K562 (cell line): ENCODE measurements around the gene GLT6D1. TPM values are rescaled to one million over a fixed set of nuclear protein-coding genes. Genes with fewer than 3 reads are reported as not detected.

Experiments
- ATAC-seq: fragments of 200-7000 bp; cut with Tn5 transposase; 3 replicates; pipeline ENCODE4 v1.9.1; 2020; ENCODE audit warnings: moderate library complexity
- BruUV-seq: library from RNA; stranded (reverse); fragments of 400-500 nt; replicated peaks from 2 replicates; lab custom pipeline; 2021; lab: Mats Ljungman, UMichigan
- CTCF ChIA-PET: fragments of 300-600 bp; formaldehyde crosslinking; extraction: SDS; loops from one replicate; lab custom pipeline; 2021; ENCODE audit warnings: low intra/inter-chr PET ratio; lab: Yijun Ruan, JAX
- POLR2A ChIA-PET: fragments of 300-600, 350-650 bp; sonication (Branson Sonifier 250); formaldehyde crosslinking; extraction: SDS; loops from one replicate; lab custom pipeline; 2021; ENCODE audit warnings: antibody characterized with exemption, inconsistent platforms; lab: Yijun Ruan, JAX
- DNase-seq, 4 experiments: peaks; one replicate each; pipeline versions ENCODE4 v3.0.0 to v3.0.0-alpha.2; 2011 to 2018; ENCODE audit warnings: low spot score in 3 of 4, mixed read lengths in 3 of 4; ENCODE audit errors: extremely low read depth in 1 of 4
- FAIRE-seq: peaks from 2 replicates; lab custom pipeline; 2011; peaks lifted over from hg19 to GRCh38; lab: Jason Lieb, UNC
- H2AFZ ChIP-seq: 2 replicates; pipeline ENCODE4 v1.6.0; 2011; ENCODE audit warnings: low read depth, low read length, control low read depth, inconsistent platforms
- H3K27ac ChIP-seq: fragments of 200-600 bp; 3 replicates; pipeline ENCODE4 v1.8.0; 2011; ENCODE audit warnings: low read depth, mild to moderate bottlenecking, control low read depth, inconsistent platforms, low read length, moderate library complexity, mixed read lengths; ENCODE audit errors: extremely low read depth
- H3K27me3 ChIP-seq, 2 experiments: fragments of 300-600 bp in 1 of 2; 2 replicates in 1 of 2; 3 replicates in 1 of 2; pipeline versions ENCODE4 v1.6.0 to v1.8.0; 2011; ENCODE audit warnings: inconsistent platforms in 2 of 2, low read length in 2 of 2, mild to moderate bottlenecking in 1 of 2, mixed read lengths in 1 of 2, moderate library complexity in 1 of 2; ENCODE audit not compliant: control insufficient read depth in 2 of 2, insufficient read depth in 2 of 2
- H3K36me3 ChIP-seq: fragments of 300-600 bp; 3 replicates; pipeline ENCODE4 v1.8.0; 2011; ENCODE audit warnings: mild to moderate bottlenecking, low read length, inconsistent platforms; ENCODE audit not compliant: control insufficient read depth, insufficient read depth
- H3K4me1 ChIP-seq, 2 experiments: fragments of 200-600 bp in 1 of 2; replicated peaks in 1 of 2; 2 replicates in 1 of 2; 3 replicates in 1 of 2; pipeline versions ENCODE4 v1.5.1 to v1.8.0; 2011; ENCODE audit warnings: inconsistent platforms in 2 of 2, low read length in 2 of 2, mild to moderate bottlenecking in 1 of 2, mixed read lengths in 1 of 2, moderate library complexity in 1 of 2; ENCODE audit not compliant: control insufficient read depth in 2 of 2, insufficient read depth in 2 of 2
- H3K4me2 ChIP-seq: 2 replicates; pipeline ENCODE4 v1.6.1; 2011; ENCODE audit warnings: low read length, control low read depth, inconsistent platforms, mixed read lengths; ENCODE audit not compliant: insufficient read depth
- H3K4me3 ChIP-seq: fragments of 200-600 bp; sonication (generic), shearing (Covaris generic); 2 replicates; pipeline ENCODE4 v1.5.1; 2016; ENCODE audit warnings: control low read depth, inconsistent platforms
- H3K79me2 ChIP-seq: fragments of 200-600 bp; 3 replicates; pipeline ENCODE4 v1.8.0; 2011; ENCODE audit warnings: low read length, inconsistent platforms; ENCODE audit not compliant: control insufficient read depth, insufficient read depth
- H3K9ac ChIP-seq, 2 experiments: 2 replicates each; pipeline versions ENCODE4 v1.6.0 to v1.6.1; 2011; ENCODE audit warnings: low read depth in 2 of 2, low read length in 2 of 2, control low read depth in 1 of 2, inconsistent platforms in 1 of 2, mild to moderate bottlenecking in 1 of 2, mixed read lengths in 1 of 2; ENCODE audit not compliant: insufficient read depth in 1 of 2
- H3K9me1 ChIP-seq: one replicate; pipeline ENCODE4 v1.6.0; 2011; ENCODE audit warnings: inconsistent platforms, mild to moderate bottlenecking, low read length, moderate library complexity; ENCODE audit not compliant: control insufficient read depth, insufficient read depth
- H3K9me3 ChIP-seq: replicated peaks from 2 replicates; pipeline ENCODE4 v1.5.1; 2011; ENCODE audit warnings: low read depth, low read length, inconsistent platforms; ENCODE audit not compliant: control insufficient read depth, insufficient read depth
- H4K20me1 ChIP-seq: replicated peaks from 2 replicates; pipeline ENCODE4 v1.6.1; 2011; ENCODE audit warnings: low read length, inconsistent platforms, mixed read lengths; ENCODE audit not compliant: control insufficient read depth, insufficient read depth
- CSDE1 ChIP-seq, 2 experiments: fragments of 450-650 bp; IDR thresholded peaks; 2 replicates each; pipeline ENCODE4 v1.6.1; 2016; ENCODE audit warnings: mild to moderate bottlenecking in 1 of 2
- HNRNPLL ChIP-seq: fragments of 200-400 bp; formaldehyde crosslinking; IDR thresholded peaks from 2 replicates; pipeline ENCODE4 v1.6.1; 2017; ENCODE audit warnings: low read length, low read depth, mild to moderate bottlenecking; ENCODE audit not compliant: poor library complexity, severe bottlenecking
- MEIS2 ChIP-seq: fragments of 450-650 bp; IDR thresholded peaks from 2 replicates; pipeline ENCODE4 v1.6.1; 2014; ENCODE audit warnings: mild to moderate bottlenecking; ENCODE audit not compliant: partially characterized antibody
- MTA3 ChIP-seq: fragments of 450-650 bp; formaldehyde crosslinking; IDR thresholded peaks from 2 replicates; pipeline ENCODE4 v1.6.1; 2017; ENCODE audit warnings: mild to moderate bottlenecking, borderline replicate concordance
- TEAD1 ChIP-seq, 2 experiments: fragments of 450-650 bp in 1 of 2; sonication (generic) in 1 of 2; formaldehyde crosslinking; IDR thresholded peaks; 2 replicates each; pipeline versions ENCODE4 v1.4.0 to v1.8.0; 2020 to 2022; ENCODE audit warnings: mild to moderate bottlenecking in 2 of 2, missing genetic modification reagents in 1 of 2
- TEAD4 ChIP-seq, 2 experiments: sonication (generic) in 1 of 2; formaldehyde crosslinking in 1 of 2; IDR thresholded peaks; 2 replicates each; pipeline versions ENCODE4 v1.6.1 to v1.8.0; 2012 to 2022; ENCODE audit warnings: borderline replicate concordance in 1 of 2, inconsistent platforms in 1 of 2, low read length in 1 of 2, mild to moderate bottlenecking in 1 of 2, missing genetic modification reagents in 1 of 2
- U2AF1 ChIP-seq: fragments of 200-400 bp; formaldehyde crosslinking; optimal IDR thresholded peaks from 2 replicates; pipeline ENCODE3; 2017; ENCODE audit warnings: mild to moderate bottlenecking, low read depth, low read length, moderate library complexity
- ZNF174 ChIP-seq: fragments of 250-450 bp; sonication (Bioruptor Pico); IDR thresholded peaks from 2 replicates; pipeline ENCODE4 v1.4.0; 2020; ENCODE audit warnings: mild to moderate bottlenecking
- ZNF274 ChIP-seq: IDR thresholded peaks from 2 replicates; pipeline ENCODE4 v1.6.1; 2011; ENCODE audit warnings: low read depth, mild to moderate bottlenecking, low read length, moderate library complexity, borderline replicate concordance
- WGBS: fragments of 100-300 bp; shearing (Covaris generic); methylation state at CpG from one replicate; pipeline ENCODE4 v1.1.6; 2016; ENCODE audit warnings: low coverage, mixed read lengths; ENCODE audit not compliant: insufficient coverage; ENCODE audit errors: missing lambda C conversion rate; 5-methylcytosine and 5-hydroxymethylcytosine counted together
- in situ Hi-C: fragments of 300-500 bp; cut with MboI; formaldehyde crosslinking; loops from 4 replicates; pipeline ENCODE4 v1.15.0; 2018; ENCODE audit warnings: inconsistent platforms, mixed read lengths
- intact Hi-C: fragments of 100-400 bp; cut with micrococcal nuclease; formaldehyde crosslinking; loops from 2 replicates; pipeline ENCODE4 v1.14.2; 2022
- polyA plus RNA-seq, 8 experiments: library from polyadenylated mRNA; depleted of rRNA in 4 of 8; stranded (reverse) in 5 of 8; unstranded in 3 of 8; fragments of >200 nt; fragmentation: Nextera tagmentation in 2 of 8; fragmentation: Illumina TruSeq in 1 of 8; extraction: Ambion mirVana in 2 of 8; extraction: Trizol in 1 of 8; gene quantifications; 2 replicates each; pipeline versions ENCODE4 v1.2.1 to v1.2.3, GENCODE V29; 2011 to 2014; ENCODE audit warnings: inconsistent platforms in 1 of 8, missing spikeins in 1 of 8
- total RNA-seq, 7 experiments: library from RNA; depleted of rRNA in 6 of 7; stranded (reverse); fragments of >200 nt in 6 of 7; fragmentation: Illumina TruSeq in 2 of 7; extraction: Trizol in 2 of 7; gene quantifications; 2 replicates each; pipeline versions ENCODE4 v1.2.1 to v1.2.3, GENCODE V29; 2011 to 2021; ENCODE audit warnings: low replicate concordance in 1 of 7
- TF ChIP-seq, protein P1 (sequence below): fragments of 450-650 bp; IDR thresholded peaks from 2 replicates; pipeline ENCODE4 v1.6.1; 2016
- TF ChIP-seq, protein P2 (sequence below), 3 experiments: fragments of 200-800 bp in 1 of 3; sonication (Bioruptor generic) in 1 of 3; sonication (generic) in 1 of 3; formaldehyde crosslinking in 1 of 3; IDR thresholded peaks; 2 replicates each; pipeline versions ENCODE4 v1.6.1 to v1.8.0; 2016 to 2022; ENCODE audit warnings: mild to moderate bottlenecking in 2 of 3, missing compliant biosample characterization in 2 of 3, missing genetic modification characterization in 2 of 3, missing genetic modification reagents in 1 of 3
- TF ChIP-seq, protein P3 (sequence below), 2 experiments: IDR thresholded peaks in 1 of 2; conservative IDR thresholded peaks in 1 of 2; 2 replicates each; pipeline ENCODE4 v1.6.1; 2016; ENCODE audit warnings: low read depth in 2 of 2, mild to moderate bottlenecking in 1 of 2, missing compliant biosample characterization in 1 of 2, missing genetic modification characterization in 1 of 2, moderate library complexity in 1 of 2

The GLT6D1 gene
- total and polyA plus RNA-seq, 9 of the 15 experiments (the other 6 are each of a cell fraction or from before 2014, with no cell fraction given) = not detected

DNA sequence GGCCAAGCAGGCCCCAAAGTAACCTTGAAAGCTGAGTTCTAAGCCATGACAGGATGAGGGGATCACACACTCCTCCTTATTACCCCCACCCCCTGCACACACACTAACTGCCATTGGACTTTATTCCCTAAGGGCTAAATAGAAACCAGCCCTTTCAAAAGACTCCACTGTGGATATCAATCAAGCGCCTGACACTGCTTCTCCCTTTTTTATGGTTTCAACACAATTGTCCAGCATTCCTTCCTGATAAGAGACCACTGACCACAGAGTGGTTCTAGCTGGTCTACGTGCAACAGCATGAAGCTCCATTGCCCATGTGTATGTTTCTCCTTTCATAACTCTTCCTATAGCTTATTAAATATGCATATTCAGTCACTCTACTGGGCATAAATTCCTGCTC, 43.1 kb downstream of the GLT6D1 start:
- intact Hi-C loops (no loop called here), in situ Hi-C loops (no loop called here)
- ATAC-seq (no peak), DNase-seq (no peak), FAIRE-seq (no peak)
- no peaks in the 10 kb centered on the region for H3K79me2 ChIP-seq
- 2% methylated on average over 2 of the region's 2 CpGs for WGBS
- no peaks in the 10 kb centered on the region for H3K36me3 ChIP-seq
- H4K20me1 ChIP-seq = no peaks in the 10 kb centered on the region
- H3K9ac ChIP-seq = no peak overlapping the region
- CTCF ChIA-PET = no interaction called here
- BruUV-seq = no TSS peak
- H2AFZ ChIP-seq = no peak overlapping the region
- TF ChIP-seq HNRNPLL = no peak
- TF ChIP-seq, protein P1, sequence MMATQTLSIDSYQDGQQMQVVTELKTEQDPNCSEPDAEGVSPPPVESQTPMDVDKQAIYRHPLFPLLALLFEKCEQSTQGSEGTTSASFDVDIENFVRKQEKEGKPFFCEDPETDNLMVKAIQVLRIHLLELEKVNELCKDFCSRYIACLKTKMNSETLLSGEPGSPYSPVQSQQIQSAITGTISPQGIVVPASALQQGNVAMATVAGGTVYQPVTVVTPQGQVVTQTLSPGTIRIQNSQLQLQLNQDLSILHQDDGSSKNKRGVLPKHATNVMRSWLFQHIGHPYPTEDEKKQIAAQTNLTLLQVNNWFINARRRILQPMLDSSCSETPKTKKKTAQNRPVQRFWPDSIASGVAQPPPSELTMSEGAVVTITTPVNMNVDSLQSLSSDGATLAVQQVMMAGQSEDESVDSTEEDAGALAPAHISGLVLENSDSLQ = peak; percentile 51
- 0 out of 2 replicates have a peak, but pooled peaks have one; percentile 28 for TF ChIP-seq TEAD4 (IDR thresholded peaks at IDR 0.05; ENCODE audit: low read length)
- no peak for TF ChIP-seq TEAD4 (CRISPR knock-in tag; IDR thresholded peaks at IDR 0.05; ENCODE audit: borderline replicate concordance)
- TF ChIP-seq ZNF274 = no peak
- TF ChIP-seq MEIS2 = peak; percentile 70
- no peak for TF ChIP-seq ZNF174 (CRISPR knock-in tag)
- TF ChIP-seq, protein P2, sequence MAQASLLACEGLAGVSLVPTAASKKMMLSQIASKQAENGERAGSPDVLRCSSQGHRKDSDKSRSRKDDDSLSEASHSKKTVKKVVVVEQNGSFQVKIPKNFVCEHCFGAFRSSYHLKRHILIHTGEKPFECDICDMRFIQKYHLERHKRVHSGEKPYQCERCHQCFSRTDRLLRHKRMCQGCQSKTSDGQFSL (CRISPR knock-in tag; IDR thresholded peaks at IDR 0.05) = no peak
- TF ChIP-seq, protein P2 (tag; IDR thresholded peaks at IDR 0.05) = no peak
- TF ChIP-seq TEAD1 (CRISPR knock-in tag; IDR thresholded peaks at IDR 0.05) = peak in 1 of 2 experiments; percentile 75; a peak in 2 of 4 replicates
- TF ChIP-seq CSDE1 (IDR thresholded peaks at IDR 0.05) = no peak
- TF ChIP-seq, protein P3, sequence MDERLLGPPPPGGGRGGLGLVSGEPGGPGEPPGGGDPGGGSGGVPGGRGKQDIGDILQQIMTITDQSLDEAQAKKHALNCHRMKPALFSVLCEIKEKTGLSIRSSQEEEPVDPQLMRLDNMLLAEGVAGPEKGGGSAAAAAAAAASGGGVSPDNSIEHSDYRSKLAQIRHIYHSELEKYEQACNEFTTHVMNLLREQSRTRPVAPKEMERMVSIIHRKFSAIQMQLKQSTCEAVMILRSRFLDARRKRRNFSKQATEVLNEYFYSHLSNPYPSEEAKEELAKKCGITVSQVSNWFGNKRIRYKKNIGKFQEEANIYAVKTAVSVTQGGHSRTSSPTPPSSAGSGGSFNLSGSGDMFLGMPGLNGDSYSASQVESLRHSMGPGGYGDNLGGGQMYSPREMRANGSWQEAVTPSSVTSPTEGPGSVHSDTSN (CRISPR knock-in tag; IDR thresholded peaks at IDR 0.05; ENCODE audit: low read depth) = no peak
- TF ChIP-seq, protein P3 (tag; conservative IDR thresholded peaks at IDR 0.05; ENCODE audit: low read depth) = peak; percentile 36; the same call in 1 of the 2 replicates
- TF ChIP-seq U2AF1 = no peak
- no peak for TF ChIP-seq MTA3
- no peak overlapping the region for H3K4me3 ChIP-seq
- peaks cover 4 to 5% of the 10 kb centered on the region in 2 experiments; a peak in 3 of 5 replicates for H3K27me3 ChIP-seq
- no peaks in the 10 kb centered on the region for H3K9me1 ChIP-seq
- H3K4me1 ChIP-seq = peaks cover 0 to 4% of the 10 kb centered on the region in 2 experiments; a peak in 1 of 5 replicates
- H3K27ac ChIP-seq = no peak overlapping the region
- H3K9me3 ChIP-seq = no peaks in the 10 kb centered on the region
- H3K4me2 ChIP-seq = no peak overlapping the region
- POLR2A ChIA-PET = no interaction called here
